ENCODE measurements around the gene OR4X1.
"Not testable (repeated sequence)": the region's sequence is repeated elsewhere in the genome, so short reads cannot be mapped to it uniquely, and the experiment has no call there.

OR4X1 gene, protein sequence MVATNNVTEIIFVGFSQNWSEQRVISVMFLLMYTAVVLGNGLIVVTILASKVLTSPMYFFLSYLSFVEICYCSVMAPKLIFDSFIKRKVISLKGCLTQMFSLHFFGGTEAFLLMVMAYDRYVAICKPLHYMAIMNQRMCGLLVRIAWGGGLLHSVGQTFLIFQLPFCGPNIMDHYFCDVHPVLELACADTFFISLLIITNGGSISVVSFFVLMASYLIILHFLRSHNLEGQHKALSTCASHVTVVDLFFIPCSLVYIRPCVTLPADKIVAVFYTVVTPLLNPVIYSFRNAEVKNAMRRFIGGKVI

DNA sequence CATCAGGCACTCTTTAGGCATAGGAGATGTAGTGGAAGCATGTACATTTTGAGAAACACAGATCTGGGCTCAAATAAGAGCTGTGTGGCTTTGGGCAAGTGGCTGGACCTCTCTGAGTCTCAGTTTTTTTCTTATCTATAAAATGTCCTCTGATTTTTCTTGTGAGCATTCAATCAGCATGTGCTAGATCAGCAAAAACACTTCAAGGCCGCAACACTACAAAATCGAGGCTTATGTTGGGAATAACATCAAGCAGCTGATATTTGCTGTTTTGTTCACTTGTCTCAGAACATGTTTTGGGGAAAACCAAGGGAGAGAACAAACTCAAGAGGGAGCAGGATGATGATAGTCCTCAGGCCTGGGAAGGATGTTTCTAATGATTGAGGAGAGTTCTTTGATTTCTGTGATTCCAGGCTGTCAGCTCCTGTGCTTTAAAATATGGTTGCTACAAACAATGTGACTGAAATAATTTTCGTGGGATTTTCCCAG, at the start of gene OR4X1:
Gene OR4X1 (plus strand): TSS at position 439 of the 489 bp plus-strand sequence. CDS start 0 bp downstream, at position 439.
- FAIRE-seq (no peak), DNase-seq (ENCODE audit: extremely low spot score, insufficient read length, low read depth) (no peak)

DNA sequence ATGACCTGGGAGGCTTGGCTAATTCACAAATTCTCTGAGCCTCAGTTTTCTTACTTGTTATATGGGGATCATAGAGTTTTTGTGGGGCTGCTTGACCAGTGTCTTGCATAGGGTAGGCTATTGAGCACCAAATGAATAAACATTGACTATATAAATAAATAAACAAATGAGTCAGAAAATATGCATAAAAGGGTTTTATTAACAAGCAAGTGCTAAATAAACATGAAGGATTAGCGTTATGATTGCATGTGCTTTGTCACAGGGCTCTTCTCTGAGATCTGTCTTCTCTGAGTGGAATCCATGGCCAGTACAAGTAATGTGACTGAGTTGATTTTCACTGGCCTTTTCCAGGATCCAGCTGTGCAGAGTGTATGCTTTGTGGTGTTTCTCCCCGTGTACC, 47.2 kb upstream of the OR4X1 start, which contains the start of gene OR4B1:
Gene OR4B1 (plus strand): TSS at position 301 of the 400 bp plus-strand sequence. CDS start 0 bp downstream, at position 301.
- FAIRE-seq (no peak), DNase-seq (ENCODE audit: extremely low spot score, insufficient read length, low read depth) (no peak)

DNA sequence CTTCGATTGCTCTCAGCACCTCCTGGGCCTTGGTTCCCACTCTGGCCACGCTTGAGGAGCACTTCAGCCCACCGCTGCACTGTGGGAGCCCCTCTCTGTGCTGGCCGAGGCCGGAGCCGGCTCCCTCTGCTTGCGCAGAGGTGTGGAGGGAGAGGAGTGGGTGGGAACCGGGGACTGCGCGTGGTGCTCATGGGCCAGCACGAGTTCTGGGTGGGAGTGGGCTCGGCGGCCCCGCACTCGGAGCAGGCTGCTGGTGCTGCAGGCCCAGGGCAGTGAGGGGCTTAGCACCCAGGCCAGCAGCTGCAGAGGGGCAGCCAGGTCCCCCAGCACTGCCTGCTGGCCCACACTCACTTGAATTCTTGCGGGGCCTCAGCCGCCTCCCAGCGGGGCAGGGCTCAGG, 34.9 kb upstream of the OR4X1 start:
- no peak for FAIRE-seq

DNA sequence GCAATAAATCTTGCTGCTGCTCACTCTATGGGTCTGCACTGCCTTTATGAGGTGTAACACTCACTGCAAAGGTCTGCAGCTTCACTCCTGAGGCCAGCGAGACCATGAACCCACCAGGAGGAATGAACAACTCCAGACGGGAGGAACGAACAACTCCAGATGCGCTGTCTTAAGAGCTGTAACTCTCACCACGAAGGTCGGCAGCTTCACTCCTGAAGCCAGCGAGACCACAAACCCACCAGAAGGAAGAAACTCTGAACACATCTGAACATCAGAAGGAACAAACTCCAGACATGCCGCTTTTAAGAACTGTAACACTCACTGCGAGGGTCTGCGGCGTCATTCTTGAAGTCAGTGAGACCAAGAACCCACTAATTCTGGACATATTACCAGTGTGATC, 33.6 kb upstream of the OR4X1 start:
- not testable (repeated sequence) for FAIRE-seq; DNase-seq (ENCODE audit: extremely low spot score, insufficient read length, low read depth)

More for the DNA sequence above, 34.9 kb upstream of the OR4X1 start:
- DNase-seq (ENCODE audit: extremely low spot score, insufficient read length, low read depth): no peak

DNA sequence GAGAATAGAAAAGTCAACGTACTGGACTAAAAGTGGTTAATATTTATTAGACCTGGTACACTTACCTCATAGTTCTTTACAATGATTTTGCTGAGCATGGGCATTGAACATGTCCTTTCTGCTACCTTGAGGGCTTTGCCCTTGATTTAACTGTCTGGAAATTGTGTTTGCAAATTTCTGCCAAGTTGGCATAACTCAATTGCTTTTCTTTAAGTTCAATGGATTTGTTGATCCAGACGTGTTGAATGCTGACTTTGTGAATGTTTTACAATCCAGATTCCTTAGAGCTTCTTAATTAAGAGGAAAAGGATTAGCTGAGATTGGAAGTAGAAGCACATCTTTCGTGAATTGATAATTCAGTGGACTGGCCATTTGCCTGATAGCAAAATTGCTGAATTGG, 25.9 kb upstream of the OR4X1 start:
- no peak for DNase-seq (ENCODE audit: extremely low spot score, insufficient read length, low read depth)
- FAIRE-seq: no peak

GRCh38 chr11:48242501-48242900, 21.2 kb upstream of the OR4X1 start:
- FAIRE-seq: no peak
- no peak for DNase-seq (ENCODE audit: extremely low spot score, insufficient read length, low read depth)

DNA sequence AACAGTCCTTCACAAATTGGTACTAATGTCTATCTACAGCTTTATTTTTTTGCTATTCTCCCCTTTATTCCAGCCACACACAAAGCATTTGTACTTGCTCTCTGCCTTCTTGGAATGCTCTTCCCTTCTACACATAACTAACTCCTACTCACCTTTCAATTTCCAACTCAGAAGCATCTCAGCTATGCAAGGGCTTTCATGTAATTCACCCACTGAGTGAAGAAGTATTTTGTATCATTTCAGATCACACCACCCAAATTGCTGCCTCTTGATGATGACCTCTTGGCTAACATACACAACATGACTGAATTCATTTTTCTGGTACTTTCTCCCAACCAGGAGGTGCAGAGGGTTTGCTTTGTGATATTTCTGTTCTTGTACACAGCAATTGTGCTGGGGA, 18.9 kb upstream of the OR4X1 start, which contains the start of gene OR4X2:
Gene OR4X2 (plus strand): TSS at position 301 of the 400 bp plus-strand sequence. CDS start 0 bp downstream, at position 301.
- DNase-seq (ENCODE audit: extremely low spot score, insufficient read length, low read depth) (no peak), FAIRE-seq (no peak)

DNA sequence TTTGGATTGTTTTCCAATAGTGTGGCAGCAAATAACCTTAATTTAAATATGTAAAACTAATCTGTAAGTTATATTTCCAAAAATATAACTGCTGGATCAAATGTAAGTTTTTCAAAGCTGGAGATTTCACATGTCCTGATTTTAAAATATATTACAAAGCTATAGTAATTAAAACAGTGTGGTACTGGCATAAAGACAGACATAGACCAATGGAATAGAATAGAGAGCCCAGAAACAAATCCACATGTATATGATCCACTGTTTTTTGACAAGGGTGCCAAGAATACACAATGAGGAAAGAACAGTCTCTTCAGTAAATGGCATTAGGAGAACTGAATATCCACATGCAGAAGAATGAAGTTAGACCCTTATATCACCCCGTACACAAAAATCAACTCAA, 14.8 kb upstream of the OR4X1 start:
- DNase-seq (ENCODE audit: extremely low spot score, insufficient read length, low read depth) (no peak), FAIRE-seq (no peak)

DNA sequence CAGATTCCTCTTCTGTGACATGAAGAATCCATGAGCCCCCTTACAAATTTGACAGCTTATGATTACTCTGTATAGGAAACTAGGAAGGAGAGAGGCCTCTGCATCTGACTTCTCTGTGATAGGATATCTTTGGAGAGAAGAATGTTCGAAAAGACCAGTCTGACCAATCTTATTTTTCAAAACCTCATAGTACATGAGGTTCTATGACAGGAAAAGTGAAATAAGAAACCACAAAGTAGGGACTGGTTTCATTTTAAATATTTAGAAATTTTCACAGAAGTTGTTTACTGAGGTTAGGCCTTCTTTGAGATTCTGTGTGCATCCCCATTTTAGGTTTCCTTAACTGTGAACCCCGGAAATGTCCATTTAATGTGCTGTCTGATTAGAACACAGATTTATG, 2.1 kb upstream of the OR4X1 start:
- FAIRE-seq: no peak
- no peak for DNase-seq (ENCODE audit: extremely low spot score, insufficient read length, low read depth)

DNA sequence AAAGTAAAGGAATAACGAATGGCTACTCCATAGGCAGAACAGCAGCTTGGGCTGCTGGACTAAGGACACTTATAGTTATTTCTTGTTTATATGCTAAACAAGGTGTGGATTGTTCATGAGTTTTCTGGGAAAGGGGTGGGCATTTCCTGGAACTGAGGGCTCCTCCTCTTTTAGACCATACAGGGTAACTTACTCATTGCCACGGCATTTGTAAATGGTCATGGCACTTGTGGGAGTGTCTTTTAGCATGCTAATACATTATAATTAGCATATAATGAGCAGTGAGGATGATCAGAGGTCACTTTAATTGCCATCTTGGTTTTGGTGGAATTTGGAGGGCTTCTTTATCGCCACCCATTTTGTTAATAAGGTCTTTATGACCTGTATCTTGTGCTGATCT, 7.0 kb downstream of the OR4X1 start:
- no peak for DNase-seq (ENCODE audit: extremely low spot score, insufficient read length, low read depth)
- FAIRE-seq: no peak

DNA sequence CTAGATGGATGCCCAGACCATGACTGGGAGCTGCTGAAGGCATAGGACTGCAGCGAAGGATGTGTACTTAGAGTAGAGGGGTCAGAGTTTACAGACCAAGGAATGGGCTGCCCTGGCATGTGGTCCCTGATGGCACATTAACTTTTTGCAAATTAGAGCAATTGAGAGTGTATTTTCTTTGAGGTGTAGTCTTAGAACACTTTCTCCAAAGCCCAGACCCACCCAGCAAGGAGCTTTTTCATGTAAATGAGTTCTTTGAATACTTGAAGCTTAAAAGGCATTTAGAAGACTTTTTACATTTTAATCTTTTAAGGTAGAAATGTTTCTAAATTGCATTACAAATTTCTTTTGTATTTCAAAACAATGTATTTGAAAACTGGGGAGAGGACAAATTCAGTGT, 8.9 kb downstream of the OR4X1 start:
- FAIRE-seq: no peak
- DNase-seq (ENCODE audit: extremely low spot score, insufficient read length, low read depth): no peak

DNA sequence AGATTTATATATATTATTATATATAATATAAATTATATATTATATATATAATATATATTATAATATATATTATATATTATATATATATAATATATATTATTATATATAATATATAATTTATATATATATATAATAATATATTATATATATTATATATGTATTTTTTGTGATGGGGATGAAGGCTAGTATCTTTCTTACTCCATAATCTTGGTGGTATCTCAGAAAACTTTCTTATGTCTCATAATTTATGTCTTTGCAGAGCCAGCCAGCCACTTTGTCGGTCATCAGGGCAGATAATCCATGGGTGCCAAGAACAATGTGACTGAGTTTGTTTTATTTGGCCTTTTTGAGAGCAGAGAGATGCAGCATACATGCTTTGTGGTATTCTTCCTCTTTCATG, 42.3 kb downstream of the OR4X1 start, which contains the start of gene OR4S1:
Gene OR4S1 (plus strand): TSS at position 301 of the 400 bp plus-strand sequence. CDS start 0 bp downstream, at position 301.
- DNase-seq (ENCODE audit: extremely low spot score, insufficient read length, low read depth) (no peak), FAIRE-seq (no peak)

DNA sequence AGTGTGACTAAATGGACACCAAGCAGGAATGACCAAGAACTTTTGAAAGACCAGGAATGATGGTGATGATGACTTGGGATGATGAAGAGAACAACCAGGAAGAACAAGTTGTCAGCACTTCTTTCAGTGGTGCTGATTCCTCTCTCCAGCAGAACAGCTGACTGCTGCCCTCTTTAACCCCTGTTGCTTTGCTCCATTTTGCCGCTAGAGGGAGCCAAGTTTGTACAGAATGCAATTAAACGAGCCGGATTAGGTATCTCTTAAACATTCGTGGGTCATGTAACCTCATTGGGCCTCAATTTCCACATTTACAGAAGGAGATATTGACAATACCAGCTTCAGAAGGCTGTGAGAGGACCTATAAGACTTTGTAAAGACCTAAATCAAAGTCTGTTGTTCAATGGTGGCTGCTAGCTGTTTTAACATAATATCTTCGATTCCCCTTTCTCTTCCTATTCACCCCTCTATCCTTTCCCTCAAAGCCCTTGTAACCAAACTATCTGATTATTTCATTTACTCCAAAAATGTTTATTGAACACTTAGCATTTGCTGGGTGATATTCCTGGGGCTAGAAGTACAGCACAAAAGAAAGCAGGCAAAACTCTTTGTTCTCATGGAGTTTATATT, 44.2 kb downstream of the OR4X1 start:
- FAIRE-seq (peak; percentile 81), DNase-seq (ENCODE audit: extremely low spot score, insufficient read length, low read depth) (peak; percentile 3)

GRCh38 chr11:48313590-48313989, 49.9 kb downstream of the OR4X1 start:
- not testable (repeated sequence) for FAIRE-seq; DNase-seq (ENCODE audit: extremely low spot score, insufficient read length, low read depth)

All from GM18507 (cell line).